ENCODE measurements around the gene SND1.

SND1 gene

DNA sequence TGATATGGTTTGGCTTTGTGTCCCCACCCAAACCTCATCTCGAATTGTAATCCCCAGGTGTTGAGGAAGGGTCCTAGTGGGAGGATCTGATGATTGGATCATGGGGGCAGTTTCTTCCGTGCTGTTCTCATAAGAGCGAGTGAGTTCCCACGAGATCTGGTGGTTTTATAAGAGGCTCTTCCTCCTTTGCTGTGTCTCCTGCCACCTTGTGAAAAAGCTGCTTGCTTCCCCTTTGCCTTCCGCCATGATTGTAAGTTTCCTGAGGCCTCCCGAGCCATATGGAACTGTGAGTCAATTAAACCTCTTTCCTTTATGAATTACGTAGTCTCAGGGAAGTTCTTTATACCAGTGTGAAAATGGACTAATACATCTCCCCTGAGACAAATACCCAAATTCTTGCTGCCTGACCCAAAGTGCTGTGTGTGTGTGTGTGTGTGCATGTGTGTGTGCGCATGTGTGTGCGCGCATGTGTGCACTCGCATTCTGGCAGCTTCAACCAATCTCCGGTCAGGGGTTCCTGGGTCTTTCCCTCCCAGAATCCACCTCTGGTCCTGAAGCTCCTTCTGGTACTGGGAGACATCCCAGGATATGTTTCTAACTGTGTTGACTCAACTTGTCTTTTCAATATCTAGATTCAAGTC, 477.4 kb downstream of the SND1 start:
- DNase-seq, result no peak

GRCh38 chr7:128131115-128131514, 479.1 kb downstream of the SND1 start:
- no peak for DNase-seq

- DNase-seq, result no peak
Observed at GRCh38 chr7:128131731-128132130, 479.7 kb downstream of the SND1 start.

GRCh38 chr7:128132426-128133069, 480.6 kb downstream of the SND1 start:
- no peak for DNase-seq

DNA sequence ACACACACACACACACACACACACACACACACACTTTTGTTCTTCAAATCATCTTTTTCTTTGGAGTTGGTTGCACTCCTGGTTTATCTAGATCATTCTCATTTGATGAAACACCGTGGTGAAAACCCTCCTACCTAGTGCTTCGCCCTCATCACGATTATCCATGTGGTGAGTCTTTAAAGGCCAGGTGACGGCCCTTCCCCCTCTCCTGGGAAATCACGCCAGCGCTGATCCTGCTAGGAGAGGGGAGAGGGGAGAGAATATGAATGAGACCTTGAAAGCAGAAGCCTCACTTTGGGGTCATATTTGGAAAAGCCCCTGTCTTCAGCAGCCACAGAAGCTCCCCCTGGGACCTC, 483.1 kb downstream of the SND1 start:
- DNase-seq, result peak; percentile 54

- peak; percentile 77 for DNase-seq
Observed at GRCh38 chr7:128135515-128136214, 483.7 kb downstream of the SND1 start.

GRCh38 chr7:128136215-128136597, 484.2 kb downstream of the SND1 start:
- DNase-seq, result peak; percentile 61

GRCh38 chr7:128137181-128137580, 485.2 kb downstream of the SND1 start:
- no peak for DNase-seq

DNA sequence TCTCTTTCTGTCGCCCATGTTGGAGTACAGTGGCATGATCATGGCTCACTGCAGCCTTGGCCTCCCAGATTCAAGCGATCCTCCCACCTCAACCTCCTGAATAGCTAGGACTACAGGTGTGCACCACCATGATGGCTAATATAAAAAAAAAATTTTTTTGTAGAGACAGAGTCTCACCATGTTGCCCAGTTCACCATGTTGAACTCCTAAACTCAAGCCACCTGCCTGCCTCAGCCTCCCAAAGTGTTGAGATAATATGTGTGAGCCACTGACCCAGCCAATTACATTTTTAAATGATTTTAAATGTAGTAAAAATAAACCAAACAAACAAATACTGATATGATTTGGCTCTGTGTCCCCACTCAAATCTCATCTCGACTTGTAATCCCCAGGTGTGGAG, 487.4 kb downstream of the SND1 start:
- DNase-seq, result no peak

- DNase-seq, result peak; percentile 15
Observed at GRCh38 chr7:128141683-128142195, 489.7 kb downstream of the SND1 start.

All from NCI-H82 (cell line).